GM18502 (cell line): ENCODE measurements around the gene SDF4.
"Not testable (repeated sequence)": the region's sequence is repeated elsewhere in the genome, so short reads cannot be mapped to it uniquely, and the experiment has no call there.

Experiments used
- ATAC-seq: cut with Tn5 transposase; IDR thresholded peaks from one replicate; pipeline ENCODE4 v1.9.1; 2021; ENCODE audit warnings: mild to moderate bottlenecking; ENCODE audit not compliant: unreplicated experiment, poor library complexity

Gene SDF4

DNA sequence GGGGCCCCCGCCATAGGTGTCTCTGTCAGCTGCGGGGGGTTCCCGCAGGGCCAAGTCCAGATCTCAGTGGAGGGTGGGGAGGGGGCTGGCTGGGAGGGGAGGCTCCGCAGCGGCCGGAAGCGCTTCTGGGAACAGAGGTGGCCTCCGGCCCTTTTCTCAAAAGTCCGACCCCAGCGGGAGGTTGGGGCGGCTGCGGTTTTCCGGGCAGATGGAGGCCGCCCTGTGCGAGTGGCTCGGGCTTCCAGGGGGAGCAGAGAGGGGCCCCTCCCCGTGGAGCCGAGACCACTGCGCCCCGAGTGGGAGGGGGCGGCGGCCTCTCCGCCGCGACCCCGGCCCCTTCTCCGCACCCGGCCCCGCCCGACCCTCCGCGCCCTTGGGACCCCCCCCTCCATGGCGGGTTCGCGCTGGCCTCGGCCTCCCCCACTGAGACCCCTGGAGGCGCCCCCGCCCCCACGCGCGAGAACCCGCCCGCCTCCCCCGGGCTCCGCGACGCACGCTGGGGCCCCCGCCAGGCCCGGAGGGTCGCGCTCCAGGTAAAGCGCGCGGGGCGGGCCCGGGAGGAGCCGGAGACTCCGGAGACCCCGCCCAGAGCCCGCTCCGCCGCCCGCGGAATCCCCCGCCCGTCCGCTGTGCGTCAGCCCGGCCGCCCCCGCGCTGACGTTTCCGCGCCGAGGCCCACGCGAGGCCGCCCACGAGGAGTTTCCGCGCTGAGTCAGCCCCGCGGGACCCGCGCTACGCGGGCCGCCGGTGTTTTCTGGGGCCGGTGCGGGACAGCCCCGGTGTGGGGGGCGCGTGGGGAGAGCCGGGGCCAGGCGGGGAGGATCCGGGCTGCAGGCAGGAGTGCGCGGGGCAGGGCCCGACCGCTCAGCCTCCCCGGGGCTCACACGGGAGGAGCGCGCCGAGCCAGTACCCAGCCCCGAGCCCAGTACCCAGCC lies 30.7 kb downstream of the SDF4 start:
- no peak for ATAC-seq

DNA sequence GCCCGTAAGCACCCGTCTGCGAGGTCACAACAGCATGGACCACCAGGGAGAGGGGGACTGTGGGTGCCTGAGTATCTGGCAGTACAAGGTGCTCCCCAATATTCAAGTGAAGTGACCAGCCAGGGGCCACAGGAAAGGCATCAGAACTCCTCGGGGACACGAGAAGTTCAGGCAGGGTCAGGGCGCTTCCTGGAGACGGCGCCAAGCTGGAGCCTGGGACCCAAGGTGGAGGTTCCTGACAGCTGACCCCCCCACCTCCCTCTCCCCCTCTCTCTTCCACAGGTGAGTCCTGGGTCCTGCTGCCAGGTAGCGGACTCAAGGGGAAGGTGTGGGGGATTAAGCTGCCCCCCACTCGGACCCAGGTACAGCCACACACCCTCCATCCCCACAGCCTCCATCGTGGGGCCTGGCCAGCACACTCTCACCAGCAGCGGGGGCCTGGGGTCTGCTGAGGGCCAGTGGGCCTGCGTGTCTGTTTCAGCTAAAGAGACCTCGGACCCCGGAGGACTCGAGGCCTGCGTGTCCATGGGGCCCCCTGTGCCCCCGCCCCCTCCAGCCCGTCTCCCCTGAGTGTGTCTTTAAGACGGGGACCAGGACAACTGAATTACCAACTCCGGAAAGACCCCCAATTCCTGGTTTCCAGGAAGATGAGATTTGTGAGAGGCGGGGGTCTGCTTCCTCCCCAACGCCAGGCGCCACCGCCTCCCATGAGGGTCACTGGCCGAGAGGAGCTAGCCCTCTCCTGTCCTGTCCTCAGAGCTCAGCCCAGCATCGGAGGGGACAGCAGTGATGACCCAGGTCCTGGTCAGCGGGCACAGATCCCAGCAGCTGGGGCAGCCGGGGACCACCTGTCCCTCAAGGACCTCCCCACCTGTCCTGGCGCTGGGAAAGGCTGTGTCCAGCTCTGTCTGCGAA lies 31.6 kb downstream of the SDF4 start:
- no peak for ATAC-seq

DNA sequence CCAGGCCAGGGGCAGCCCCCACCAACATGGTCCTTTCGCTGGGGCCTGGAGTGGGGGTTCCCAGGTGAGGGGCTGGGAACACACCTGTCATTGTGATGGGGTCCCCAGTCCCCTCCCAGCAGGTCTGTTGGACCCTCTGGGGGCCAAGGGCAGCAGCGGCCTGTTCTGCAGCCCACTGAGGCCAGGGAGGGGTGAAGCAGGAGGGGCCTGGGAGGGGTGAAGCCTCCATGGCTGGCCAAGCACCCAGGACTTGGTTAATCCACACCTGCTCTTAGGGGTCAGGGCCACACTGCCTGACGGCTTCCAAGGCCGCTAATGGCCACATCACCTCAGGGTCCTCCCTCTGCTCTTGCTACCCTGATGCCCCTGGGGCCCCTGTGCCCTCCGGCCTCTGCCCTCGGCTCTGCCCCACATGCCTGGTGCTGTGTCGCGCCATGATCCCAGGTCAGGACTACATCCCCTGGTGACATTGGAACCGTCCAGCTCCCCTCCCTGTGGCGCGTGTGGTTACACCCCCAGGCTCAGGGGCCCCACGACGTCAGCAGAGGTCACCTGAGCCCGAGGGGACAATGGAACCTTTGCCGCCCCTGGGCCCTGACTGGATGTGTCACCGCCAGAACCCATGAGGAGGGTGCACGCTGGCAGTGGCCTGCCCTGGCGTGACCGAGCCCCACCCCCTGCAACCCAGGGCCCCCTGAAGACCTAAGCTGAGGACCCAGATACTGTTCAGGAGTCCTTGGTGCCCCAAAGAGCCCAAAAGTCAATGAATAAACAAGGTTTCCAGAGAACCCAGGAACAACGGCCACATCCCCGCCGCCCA lies 32.5 kb downstream of the SDF4 start:
- no peak for ATAC-seq

DNA sequence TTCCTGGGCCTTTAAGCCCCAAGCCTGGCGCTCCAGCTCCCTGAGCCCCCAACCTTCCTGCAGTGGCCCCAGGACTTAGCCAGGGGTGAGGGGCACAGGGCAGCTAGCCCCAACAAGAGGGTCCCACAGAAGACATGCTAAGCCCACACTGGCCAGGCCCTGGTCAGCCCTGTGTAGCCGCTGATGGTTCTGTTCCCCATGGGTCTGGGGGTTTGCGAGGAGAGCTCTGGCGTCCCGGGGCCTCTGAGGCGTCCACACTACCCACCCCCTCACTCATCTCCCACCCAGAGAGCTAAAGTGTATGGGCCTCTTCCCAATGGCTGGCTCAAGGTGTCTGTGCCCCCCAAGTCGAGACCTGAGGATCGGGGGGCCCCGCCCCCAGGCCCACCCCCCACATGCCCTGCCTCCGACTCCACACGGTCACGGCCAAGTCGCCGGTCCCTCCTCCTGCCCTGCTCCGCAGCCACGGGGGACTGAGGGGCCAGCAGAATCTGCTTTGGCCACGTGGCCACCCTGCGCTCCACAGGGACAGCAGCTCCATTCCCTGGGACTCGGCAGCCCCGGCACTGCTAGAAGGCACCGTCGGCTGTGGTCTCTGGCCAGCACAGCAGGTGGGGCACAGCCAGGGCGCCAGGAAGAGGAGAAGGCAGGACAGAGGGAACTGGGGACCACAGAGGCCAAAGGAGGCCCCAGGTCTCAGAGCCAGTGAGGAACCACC lies 33.2 kb downstream of the SDF4 start:
- no peak for ATAC-seq

DNA sequence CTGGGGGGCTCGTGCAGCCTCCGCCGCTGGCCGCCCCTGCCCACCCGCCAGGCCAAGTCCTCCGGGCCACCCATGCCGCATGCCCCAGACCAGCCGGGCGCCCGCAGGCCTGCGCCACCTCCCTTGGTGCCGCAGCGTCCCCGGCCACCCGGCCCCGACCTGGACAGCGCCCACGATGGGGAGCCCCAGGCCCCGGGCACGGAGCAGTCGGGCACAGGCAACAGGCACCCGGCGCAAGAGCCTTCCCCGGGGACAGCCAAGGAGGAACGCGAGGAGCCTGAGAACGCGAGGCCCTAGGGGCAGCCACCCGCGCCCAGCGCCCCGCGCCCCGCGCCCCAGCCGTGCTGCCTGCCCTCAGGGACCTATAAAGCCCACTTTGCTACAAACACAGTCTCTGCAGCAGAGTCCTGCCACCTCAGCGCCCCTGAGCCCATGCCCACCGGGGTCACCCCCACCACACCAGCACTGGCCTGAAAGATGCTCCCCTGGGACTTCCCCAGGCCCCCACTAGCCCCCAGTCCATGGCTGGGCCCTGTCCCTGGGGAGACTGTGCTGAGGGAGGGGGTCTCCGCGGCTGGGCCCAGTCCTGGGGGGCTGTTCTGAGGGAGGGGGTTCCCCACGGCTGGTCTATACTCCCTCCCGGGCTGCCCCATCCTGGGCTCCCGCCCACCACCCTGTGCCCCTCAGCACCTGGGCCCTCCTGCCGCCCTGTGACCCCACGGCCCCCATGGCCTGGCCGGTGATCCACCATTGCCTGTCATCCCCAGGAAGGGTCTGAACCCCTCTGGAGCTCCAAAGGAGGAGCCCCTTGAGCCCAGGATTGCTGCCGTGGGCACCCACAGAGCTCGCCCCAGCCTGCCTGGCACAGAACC lies 34.0 kb downstream of the SDF4 start:
- ATAC-seq = no peak

DNA sequence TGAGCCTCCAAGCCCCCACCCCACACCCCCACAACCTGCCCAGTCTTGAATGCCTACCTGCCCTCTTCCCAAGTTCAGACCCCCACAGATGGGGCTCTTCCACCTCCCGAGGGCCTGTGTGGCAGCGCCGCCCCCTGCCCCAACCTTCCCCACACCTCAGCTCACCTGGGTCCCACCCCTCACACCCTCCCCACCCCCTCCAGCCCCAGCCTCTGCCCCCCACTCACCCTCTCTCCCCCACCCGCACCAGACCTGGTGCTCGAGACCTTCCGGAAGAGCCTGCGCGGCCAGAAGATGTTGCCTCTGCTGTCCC lies 34.7 kb downstream of the SDF4 start:
- no peak for ATAC-seq

DNA sequence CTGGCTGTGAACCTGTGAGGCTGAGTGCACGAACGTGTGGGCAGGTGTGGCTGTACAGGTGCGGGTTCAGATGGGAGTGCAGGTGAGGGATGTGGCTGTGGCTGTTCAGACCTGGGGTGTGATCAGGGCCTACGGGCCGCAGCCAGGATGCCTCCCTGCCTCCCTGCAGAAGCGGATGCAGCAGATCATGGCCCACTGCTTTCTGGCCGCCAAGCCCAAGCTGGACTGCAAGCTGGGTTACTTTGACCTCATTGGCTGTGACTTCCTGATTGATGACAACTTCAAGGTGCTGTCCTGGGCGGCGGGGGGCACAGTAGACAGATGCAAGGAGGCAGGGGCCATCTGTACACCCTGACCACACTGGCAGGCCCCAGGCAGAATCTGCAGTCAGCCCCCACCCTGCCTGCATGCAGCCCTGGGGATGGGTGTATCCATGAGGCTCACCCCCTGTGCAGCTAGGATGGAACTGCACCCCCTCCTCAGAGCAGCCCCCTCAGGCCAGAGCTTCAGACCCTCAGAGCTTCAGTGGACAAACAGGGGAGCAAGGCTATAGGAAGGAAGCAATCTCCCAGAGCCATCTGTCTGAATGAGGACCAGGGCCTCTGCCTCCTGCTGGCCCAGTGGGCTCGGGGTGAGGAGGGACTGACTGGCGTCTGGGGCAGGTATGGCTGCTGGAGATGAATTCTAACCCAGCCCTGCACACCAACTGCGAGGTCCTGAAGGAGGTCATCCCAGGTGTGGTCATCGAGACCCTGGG lies 35.2 kb downstream of the SDF4 start:
- ATAC-seq = no peak

DNA sequence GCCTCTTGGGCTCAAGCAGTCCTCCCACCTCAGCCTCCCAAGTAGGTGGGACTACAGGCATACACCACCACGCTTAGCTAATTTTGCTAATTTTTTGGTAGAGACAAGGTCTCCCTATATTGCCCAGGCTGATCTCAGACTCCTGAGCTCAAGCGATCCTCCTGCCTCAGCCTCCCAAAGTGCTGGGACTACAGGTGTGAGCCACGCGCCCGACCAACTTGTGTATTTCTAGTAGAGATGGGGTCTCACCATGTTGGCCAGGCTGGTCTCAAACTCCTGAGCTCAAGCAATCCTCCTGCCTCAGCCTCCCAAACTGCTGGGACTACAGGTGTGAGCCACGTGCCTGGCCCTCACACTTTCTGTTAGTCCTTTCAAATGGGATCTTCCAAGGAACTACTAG lies 36.1 kb downstream of the SDF4 start:
- not testable (repeated sequence) for ATAC-seq

DNA sequence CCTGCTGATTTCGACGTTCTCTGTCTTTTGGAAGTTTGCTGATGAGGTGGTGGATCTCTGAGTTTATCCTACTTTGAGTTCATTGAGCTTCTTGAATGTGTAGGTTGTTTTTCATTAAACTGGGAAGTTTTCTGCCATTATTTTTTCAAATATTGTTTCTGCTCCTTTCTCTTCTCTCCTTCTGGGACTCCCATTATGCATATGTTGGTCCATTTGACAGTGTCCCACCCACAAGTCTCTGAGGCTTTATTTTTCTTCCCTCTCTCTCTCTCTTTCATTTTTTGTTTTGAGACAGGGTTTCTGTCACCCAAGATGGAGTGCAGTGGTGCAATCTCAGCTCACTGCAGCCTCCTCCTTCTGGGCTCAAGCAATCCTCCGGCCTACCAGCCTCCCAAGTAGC lies 37.1 kb downstream of the SDF4 start:
- ATAC-seq = no peak

DNA sequence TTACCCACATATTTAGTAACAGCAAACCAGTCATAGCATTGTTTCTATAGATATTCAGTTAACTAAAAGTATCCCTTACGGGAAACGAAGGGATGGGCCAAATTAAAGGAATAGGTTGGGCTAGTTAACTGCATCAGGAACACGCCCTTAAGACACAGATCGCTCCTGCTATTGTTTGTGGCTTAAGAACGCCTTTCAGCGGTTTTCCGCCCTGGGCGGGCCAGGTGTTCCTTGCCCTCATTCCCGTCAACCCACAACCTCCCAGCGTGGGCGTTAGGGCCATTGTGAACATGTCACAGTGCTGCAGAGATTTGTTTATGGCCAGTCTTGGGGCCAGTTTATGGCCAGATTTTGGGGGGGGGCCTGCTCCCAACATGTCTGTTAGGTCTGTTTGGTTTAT lies 40.1 kb downstream of the SDF4 start:
- ATAC-seq = no peak

DNA sequence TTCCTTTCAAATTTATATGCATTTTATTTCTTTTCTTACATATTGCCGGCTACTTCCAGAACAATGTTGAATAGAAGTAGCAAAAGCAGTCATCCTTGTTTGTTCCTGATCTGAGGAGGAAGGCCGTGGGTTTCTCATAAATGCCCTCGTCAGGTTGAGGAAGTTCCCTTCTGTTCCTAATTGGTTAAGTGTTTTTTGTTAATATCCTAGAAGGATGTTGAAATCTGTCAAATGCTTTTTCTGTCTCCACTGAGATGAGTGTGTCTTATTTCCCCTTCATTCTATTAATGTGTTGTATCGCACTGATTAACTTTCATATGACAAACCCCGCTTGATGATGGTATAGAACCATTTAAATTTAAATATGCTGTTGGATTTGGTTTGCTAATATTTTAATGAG lies 42.7 kb downstream of the SDF4 start:
- ATAC-seq = no peak

DNA sequence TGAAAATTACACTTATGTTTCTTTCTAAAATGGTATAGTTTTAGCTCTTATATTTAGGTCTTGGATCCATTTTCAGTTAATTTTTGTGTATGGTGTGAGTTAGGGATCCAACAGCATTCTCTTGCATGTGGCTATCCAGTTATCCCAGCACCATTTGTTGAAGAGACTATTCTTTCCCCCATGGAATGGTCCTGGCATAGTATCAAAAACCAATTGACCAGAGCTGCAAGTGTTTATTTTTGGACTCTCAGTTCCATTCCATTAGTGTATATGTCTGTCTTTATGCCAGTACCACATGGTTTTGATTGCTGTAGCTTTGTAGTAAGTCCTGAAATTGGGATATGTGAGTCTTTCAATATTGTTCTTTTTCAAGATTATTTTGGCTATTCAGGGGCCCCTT lies 43.9 kb downstream of the SDF4 start:
- no peak for ATAC-seq

DNA sequence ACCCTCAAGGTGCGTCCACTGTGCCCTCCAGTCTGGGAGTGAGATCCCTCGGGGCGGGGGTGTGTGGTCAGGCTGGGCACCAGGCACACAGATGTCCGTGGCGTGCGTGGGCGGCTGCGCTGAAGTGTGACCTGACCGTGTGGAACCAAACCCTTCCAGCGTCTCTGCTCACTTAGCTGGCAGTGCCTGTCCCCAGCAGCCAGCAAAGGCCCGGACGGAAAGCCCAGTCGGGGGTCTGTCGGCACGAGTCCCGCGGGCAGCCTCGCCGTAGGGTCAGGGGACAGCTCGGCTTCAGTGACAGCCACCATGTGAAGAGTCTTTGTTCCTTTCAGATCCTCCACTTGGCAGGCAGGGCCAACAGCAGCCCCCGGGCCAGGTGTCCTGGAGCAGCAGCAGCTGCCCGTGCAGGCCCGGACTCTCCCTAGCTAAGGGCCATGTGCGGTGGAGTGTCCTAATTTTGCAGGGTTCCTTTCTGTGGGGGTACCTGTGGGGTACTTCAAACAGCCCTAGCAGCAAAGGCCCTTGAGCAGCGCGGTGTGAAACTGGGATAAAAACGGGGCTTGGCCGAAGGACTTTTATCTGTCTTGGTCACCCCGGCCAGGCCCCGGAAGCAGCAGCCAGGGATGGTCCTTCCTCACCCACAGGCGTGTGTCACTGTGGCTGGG lies 46.6 kb downstream of the SDF4 start:
- no peak for ATAC-seq

DNA sequence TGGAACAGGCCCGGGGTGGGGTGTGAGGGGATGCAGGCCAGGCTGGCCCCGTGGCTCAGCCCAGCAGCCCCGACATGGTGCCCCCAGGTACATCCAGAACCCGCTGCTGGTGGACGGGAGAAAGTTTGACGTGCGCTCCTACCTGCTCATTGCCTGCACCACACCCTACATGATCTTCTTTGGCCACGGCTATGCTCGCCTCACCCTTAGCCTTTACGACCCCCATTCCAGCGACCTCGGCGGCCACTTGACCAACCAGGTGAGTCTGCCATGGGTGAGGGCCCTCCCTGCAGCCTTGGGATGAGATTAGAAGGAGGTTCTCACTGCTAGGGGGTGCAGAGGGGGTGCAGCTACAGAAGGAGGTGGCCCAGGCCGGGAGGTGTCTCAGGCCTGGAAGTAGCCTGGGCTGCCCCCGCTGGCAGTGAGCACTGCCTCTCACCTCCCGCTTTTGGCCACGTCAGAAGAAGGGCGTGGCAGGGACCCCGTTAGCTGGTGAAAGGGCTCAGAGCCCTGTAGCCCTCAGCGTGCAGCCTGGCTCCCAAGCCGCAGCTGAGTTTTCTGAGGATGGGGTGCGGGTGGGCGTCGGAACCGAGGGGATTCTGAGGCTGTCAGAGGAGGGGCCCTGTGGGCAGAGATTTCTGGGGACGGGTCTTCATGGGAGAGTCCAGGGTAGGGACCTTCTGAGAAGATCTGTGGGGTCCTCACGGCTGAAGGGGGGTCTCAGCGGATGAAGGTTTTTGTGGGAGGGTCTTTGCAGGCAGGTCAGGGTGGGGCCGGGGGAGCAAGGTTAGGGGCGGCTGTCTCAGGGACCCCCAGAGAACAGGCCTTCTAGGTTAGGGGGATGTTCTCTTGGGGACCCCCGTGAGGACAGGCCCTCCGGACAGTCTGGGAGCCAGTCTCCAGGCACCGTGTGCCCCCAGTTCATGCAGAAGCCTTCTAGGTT lies 47.7 kb downstream of the SDF4 start:
- ATAC-seq = no peak

DNA sequence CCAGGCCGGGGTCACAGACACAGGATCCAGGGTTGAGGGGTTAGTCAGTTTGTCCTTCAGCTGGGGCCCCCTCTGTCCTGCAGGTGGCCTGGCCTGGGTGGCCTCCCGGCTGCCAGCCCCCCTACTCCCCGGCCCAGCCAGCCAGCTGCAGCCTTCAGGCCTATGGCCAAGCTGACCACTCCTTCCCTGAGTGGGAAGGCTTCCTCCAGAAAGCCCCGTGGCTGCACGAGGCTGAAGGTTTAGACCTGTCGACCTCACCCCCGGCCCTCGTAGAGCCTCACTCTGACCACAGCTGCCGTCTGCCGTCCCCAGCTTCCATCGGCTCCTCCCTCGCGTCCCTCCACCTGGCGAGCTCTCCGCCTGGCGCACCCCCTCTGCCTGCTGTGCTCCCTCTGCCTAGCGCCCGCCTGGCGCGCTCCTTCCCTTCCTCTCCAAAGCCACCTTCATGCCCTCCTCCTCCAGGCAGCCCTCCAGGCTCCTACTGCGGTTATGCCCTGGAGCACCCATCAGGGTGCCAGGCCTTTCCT lies 48.5 kb downstream of the SDF4 start:
- ATAC-seq = no peak

DNA sequence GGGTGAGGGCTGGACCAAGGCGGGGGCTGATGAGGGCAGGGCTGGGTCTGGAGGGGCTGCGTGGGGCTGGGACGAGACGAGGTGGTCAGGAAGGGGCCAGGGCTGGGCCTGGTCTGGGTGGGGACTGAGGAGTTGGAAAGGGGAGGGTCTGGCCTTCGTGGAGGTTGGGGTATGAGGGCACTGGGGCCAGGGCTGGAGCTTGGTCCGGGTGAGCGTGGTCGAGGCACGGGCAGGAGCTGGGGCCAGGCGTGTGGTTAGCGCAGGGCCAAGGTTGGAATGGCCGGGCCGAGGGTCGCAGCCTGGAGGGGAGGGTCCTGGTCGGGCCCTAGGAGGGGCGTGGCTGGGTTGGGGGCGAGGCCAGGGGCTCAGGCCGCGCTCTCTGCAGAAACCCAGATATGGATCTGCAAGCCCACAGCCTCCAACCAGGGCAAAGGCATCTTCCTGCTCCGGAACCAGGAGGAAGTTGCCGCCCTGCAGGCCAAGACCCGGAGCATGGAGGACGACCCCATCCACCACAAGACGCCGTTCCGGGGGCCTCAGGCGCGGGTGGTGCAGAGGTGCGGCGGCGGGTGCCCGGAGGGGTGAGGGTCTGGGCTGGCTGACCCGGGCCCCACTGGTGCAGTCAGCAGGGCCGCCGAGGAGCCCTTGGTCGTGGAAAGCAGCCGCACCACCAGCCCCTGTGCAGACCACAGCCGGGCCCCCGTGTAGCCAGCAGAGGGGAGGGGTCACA lies 49.1 kb downstream of the SDF4 start:
- no peak for ATAC-seq
